Stimulated activated CD8-positive, alpha-beta memory T cell treated with anti-CD3 and anti-CD28 coated beads, Interleukin-7, amount 100 ng/mL, for 4 hours (primary cell): ENCODE results near the gene TBX10.
A peak's percentile ranks its signal among the peaks of the same experiment; 100 is the strongest.
"Not testable (repeated sequence)": the region's sequence is repeated elsewhere in the genome, so short reads cannot be mapped to it uniquely, and the experiment has no call there.

Experiments used
- DNase-seq, 2 donors: peaks; one replicate each; pipeline ENCODE4 v3.0.0-alpha.2; 2020; ENCODE audit warnings: low read depth in 2 of 2

Gene TBX10

GRCh38 chr11:67632175-67632981, 7.2 kb downstream of the TBX10 start:
- no peak for DNase-seq

DNA sequence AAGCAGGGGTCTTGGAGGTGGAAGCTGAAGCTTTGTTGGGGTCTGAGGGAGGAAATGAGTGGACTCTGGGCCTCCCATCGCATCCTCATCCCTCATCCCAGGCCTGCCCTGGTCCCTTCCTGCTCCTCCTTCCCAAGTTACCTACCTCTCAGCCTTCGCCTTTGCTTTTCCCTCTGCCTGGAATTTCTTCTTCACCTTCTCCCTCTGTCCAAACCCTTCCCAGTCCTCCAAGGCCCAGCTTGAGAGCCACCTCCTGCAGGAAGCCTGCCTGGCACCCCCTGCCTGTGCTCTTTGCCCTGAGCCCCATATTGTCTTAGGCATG, 7.7 kb downstream of the TBX10 start:
- DNase-seq, result no peak

GRCh38 chr11:67631411-67631810, 8.2 kb downstream of the TBX10 start:
- no peak for DNase-seq

- no peak for DNase-seq
Observed at GRCh38 chr11:67630943-67631331, 8.6 kb downstream of the TBX10 start.

- DNase-seq, result peak; percentile 89 to 93
Observed at GRCh38 chr11:67630228-67630942, 9.2 kb downstream of the TBX10 start.

DNA sequence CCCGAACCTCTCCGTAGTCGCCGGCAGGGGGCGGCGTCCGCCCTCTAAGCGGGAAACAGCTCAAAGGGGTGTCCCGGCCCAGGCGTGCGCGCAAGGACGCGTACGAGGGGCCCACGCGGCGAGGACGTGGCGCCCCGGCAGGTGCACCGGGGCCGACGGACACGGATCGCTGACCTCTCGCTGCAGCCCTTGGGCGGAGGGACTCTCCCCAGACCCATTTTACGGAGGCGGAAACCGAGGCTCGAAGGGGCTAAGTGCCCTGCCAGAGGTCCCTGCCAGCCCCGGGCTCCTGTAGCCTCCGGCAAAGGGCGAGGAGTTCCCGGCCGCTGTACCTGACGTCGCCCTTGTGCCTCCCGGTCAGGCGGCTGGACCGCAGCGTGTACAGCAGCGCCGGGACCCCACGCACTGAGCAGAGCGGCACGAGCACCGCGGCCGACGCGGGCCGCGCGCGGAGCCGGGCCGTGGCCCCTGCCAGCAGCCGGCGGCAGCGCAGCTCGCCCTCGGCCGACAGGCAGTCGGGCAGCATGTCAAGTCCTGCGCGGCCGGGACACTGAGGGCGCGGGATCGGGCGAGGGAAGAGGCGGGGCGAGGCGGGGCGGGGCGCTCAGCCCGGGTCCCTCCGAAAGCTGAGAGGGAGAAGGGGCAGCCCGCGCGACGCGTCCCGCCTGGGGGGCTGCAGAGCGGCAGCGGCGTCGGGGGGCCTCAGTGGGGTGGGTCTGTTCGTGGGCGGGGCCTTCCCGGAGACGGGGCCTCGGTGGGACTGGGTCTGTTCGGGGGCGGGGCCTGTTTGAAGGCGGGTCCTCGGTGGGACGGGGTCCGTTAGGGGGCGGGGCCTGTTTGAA, 10.0 kb downstream of the TBX10 start, which contains the start of gene NUDT8:
Gene NUDT8 (minus strand): TSS at position 552 of the 842 bp plus-strand sequence. CDS start 26 bp downstream, at position 526.
- DNase-seq, result peak; percentile 77 to 85

- no peak for DNase-seq
Observed at GRCh38 chr11:67628710-67629385, 10.7 kb downstream of the TBX10 start.

GRCh38 chr11:67627812-67628624, 11.5 kb downstream of the TBX10 start:
- DNase-seq, result no peak

- DNase-seq, result no peak
Observed at GRCh38 chr11:67627441-67627811, 12.1 kb downstream of the TBX10 start.

DNA sequence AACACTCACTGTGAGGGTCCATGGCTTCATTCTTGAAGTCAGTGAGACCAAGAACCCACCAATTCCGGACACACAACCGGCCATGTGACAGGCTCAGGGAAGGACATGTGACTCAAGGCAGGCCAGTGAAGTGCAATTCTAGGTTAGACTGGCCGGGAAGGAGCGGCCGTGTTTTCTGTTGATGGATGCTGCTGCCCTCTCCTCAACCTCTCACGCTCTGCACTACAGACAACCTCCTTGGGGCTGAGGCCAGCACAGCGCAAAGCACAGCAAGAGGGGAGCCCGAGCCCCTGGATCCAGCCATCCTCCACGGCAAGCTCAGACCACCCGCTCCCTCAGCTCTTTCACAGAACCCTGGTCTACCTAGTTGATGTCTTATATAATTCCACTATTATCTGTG, 12.6 kb downstream of the TBX10 start:
- no peak for DNase-seq

- DNase-seq, result not testable (repeated sequence)
Observed at GRCh38 chr11:67626131-67626833, 13.3 kb downstream of the TBX10 start.

- DNase-seq, result not testable (repeated sequence)
Observed at GRCh38 chr11:67623795-67624194, 15.8 kb downstream of the TBX10 start.

- not testable (repeated sequence) for DNase-seq
Observed at GRCh38 chr11:67622905-67623304, 16.7 kb downstream of the TBX10 start.

- not testable (repeated sequence) for DNase-seq
Observed at GRCh38 chr11:67621928-67622327, 17.6 kb downstream of the TBX10 start.

DNA sequence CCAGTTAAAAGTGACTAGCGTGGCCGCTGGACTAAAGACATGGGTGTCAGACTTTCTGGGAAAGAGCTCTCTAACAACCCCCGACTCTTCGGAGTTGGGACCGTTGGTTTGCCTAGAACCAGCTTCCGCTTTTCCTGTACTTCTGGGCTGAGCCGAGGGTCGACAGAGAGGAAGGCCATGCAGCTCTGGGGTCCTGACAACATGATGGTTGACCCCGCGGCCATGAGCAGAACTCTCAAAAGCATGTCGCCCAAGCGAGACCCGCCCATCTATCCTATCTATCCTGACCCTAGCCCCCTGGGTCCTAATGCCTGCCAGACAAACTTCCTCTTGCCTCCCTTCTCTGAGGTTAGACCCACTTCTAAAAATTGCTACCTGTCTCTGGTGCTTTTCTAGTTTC, 18.9 kb downstream of the TBX10 start:
- not testable (repeated sequence) for DNase-seq

DNA sequence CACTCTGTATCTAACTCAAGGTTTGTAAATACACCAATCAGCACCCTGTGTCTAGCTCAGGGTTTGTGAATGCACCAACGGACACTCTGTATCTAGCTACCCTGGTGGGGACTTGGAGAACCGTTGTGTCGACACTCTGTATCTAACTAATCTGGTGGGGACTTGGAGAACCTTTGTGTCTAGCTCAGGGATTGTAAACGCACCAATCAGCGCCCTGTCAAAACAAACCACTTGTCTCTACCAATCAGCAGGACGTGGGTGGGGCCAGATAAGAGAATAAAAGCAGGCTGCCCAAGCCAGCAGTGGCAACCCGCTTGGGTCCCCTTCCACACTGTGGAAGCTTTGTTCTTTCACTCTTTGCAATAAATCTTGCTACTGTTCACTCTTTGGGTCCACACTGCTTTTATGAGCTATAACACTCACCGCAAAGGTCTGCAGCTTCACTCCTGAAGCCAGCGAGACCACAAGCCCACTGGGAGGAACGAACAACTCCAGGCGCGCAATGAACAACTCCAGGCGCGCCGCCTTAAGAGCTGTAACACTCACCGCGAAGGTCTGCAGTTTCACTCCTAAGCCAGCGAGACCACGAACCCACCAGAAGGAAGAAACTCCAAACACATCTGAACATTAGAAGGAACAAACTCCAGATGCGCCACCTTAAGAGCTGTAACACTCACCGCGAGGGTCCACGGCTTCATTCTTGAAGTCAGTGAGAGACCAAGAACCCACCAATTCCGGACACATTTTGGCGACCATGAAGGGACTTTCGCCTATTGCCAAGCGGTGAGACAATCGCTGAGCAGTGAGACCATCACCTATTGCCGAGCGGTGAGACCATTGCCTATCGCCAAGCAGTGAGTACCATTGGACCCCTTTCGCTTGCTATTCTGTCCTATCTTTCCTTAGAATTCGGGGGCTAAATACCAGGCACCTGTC, 19.6 kb downstream of the TBX10 start:
- not testable (repeated sequence) for DNase-seq

- DNase-seq, result not testable (repeated sequence)
Observed at GRCh38 chr11:67618901-67619659, 20.5 kb downstream of the TBX10 start.

DNA sequence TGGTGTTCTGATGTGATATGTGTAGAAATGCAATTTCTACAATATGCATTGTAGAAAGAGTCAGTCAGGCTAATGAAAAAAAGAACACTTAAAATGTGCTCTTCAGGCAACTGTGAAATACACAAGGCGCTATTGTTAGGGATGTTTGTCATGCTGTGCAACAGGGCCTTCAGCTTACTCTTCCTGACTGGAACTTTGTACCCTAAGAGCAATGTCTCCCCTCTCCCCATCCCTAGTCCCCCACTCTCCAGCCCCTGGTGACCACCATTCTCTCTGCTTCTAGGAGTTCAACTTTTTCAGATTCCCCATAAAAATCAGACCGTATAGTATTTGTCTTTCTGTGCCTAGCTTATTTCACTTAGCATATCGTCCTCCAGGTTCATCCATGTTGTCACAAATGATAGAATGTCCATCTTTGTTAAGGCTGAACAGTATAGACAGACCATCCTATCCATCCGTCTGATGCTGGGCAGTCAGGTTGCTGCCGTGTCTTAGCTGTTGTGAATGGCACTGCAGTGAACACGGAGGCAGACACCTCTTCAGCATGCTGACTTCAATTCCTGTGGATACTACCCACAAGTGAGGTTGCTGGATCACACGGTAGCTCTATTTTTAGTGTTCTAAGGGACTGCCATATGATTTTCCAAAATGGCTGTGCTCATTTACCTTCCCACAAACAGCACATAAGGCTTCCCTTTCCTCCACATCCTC, 22.2 kb downstream of the TBX10 start:
- no peak for DNase-seq
